SJSA1 (cell line): ENCODE measurements around the gene TAF5L. TPM values are rescaled to one million over a fixed set of nuclear protein-coding genes. Genes with fewer than 3 reads are reported as not detected.

Experiments used
- DNase-seq, 2 experiments: peaks; one replicate each; pipeline ENCODE4 v3.0.0-alpha.2; 2015 to 2020; ENCODE audit warnings: low spot score in 2 of 2, low read depth in 1 of 2
- H3K27ac ChIP-seq: fragments of 250-450 bp; sonication (Bioruptor Pico); 2 replicates; pipeline ENCODE4 v1.5.1; 2020; ENCODE audit warnings: mild to moderate bottlenecking, moderate library complexity
- H3K27me3 ChIP-seq: fragments of 250-450 bp; sonication (Bioruptor Pico); replicated peaks from 2 replicates; pipeline ENCODE4 v1.5.1; 2020; ENCODE audit warnings: mild to moderate bottlenecking, moderate library complexity
- H3K36me3 ChIP-seq: fragments of 250-450 bp; sonication (Bioruptor Pico); 2 replicates; pipeline ENCODE4 v1.5.1; 2020; ENCODE audit warnings: mild to moderate bottlenecking
- H3K4me1 ChIP-seq: fragments of 250-450 bp; sonication (Bioruptor Pico); replicated peaks from 2 replicates; pipeline ENCODE4 v1.6.1; 2021; ENCODE audit warnings: mild to moderate bottlenecking
- H3K4me3 ChIP-seq: fragments of 250-450 bp; sonication (Bioruptor Pico); 2 replicates; pipeline ENCODE4 v1.5.1; 2020; ENCODE audit warnings: mild to moderate bottlenecking
- H3K9me3 ChIP-seq: fragments of 250-450 bp; sonication (Bioruptor Pico); replicated peaks from 2 replicates; pipeline ENCODE4 v1.5.1; 2020; ENCODE audit warnings: mild to moderate bottlenecking
- total RNA-seq: library from RNA; depleted of rRNA; stranded (reverse); fragments of >200 nt; shearing (Covaris generic); gene quantifications from 2 replicates; pipeline ENCODE4 v1.2.3, GENCODE V29; 2014

The TAF5L gene
- total RNA-seq, 1 experiment from 2014 or later, result 25.5 TPM

DNA sequence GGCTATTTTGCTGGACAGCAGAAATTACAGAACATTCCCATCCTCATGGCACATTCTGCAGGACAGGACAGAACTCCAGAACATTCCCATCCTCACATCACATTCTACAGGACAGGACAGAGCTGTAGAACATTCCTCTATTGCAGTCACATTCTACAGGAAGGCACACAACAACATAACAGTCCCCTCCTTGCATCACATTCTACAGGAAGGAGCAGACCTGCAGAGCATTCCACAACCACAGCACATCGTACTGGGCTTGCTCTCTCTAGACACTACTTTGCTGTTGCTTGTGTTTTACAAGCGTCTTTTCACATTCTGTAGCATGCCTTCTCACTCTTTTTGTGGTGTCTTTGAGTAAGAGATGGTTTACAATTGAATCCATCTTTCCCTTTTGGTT lies 40.6 kb downstream of the TAF5L start:
- H3K4me3 ChIP-seq, result no peak overlapping the region
- no peaks in the 10 kb centered on the region for H3K36me3 ChIP-seq

DNA sequence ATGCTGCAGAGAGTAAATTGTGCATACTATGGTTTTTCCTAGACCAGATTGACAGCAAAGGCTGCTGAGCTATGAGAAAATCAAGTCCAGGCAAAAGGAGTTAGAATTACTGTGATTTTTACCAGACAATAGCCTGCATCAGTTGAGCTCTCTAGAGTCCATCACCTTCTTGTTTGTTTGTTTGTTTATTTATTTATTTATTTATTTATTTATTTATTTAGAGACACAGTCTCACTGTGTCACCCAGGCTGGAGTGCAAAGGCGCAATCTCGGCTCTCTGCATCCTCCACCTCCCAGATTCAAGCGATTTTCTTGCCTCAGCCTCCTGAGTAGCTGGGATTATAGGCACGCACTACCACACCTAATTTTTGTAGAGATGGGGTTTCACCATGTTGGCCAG lies 43.2 kb downstream of the TAF5L start:
- no peaks in the 10 kb centered on the region for H3K4me1 ChIP-seq
- H3K9me3 ChIP-seq, result no peaks in the 10 kb centered on the region
- H3K27ac ChIP-seq, result no peak overlapping the region
- no peak for DNase-seq
- no peaks in the 10 kb centered on the region for H3K36me3 ChIP-seq
- H3K4me3 ChIP-seq, result no peak overlapping the region
- no peaks in the 10 kb centered on the region for H3K27me3 ChIP-seq

More for the DNA sequence above, 40.6 kb downstream of the TAF5L start:
- Histone ChIP-seq H3K9me3 (no peaks in the 10 kb centered on the region), H3K27ac (no peak overlapping the region), H3K27me3 (no peaks in the 10 kb centered on the region), H3K4me1 (no peaks in the 10 kb centered on the region)
- DNase-seq, result no peak

DNA sequence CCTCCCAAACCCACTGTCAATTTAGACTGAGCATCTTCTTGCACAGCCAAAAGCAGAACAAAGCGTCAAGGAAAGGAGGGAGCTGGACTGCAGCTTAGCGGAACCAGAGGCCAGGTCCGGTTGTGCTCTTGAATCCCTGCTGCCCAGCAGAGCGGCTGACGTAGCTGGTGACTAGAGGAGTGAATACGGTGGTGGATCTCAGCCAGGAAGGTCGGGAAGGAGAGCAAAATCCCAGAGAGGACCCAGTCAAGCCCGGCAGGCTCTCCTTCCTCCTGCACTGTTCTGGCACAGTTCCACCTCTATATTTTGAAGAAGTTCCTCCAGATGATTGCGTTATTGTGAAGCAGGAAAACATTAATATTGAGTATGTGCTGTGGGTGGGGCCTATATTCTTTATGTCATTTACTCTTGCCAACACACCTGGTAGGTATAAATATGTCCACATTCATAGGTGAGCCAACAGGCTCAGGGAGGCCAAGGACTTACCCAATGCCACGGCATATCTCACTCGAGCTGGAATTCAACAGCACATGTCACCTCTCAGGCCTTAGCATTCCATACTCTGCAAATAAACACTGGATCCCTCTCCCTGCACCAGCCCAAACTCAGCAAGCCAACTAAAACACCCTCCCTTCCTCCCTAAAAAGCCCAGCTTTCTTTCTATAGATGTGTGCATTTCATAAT lies 43.8 kb downstream of the TAF5L start:
- DNase-seq, result no peak
- H3K9me3 ChIP-seq, result no peaks in the 10 kb centered on the region
- no peak overlapping the region for H3K27ac ChIP-seq
- no peak overlapping the region for H3K4me3 ChIP-seq
- no peaks in the 10 kb centered on the region for H3K4me1 ChIP-seq
- H3K27me3 ChIP-seq, result no peaks in the 10 kb centered on the region
- no peaks in the 10 kb centered on the region for H3K36me3 ChIP-seq

DNA sequence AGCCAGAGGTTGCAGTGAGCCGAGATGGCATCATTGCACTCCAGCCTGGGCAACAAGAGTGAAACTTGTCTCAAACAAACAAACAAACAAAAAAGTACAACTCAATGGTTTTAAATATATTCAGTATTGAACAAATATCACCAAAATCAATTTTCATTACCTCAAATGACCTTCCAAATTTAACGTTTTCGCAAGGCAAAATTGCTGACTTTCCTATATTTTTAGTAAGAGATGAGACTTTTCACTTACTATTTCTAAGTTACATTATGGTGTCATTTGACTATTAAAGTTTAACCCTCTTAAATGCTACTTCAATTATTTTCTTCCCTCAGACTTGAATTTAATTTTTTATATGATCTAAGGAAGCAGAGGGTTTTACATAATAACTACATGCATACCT lies 44.4 kb downstream of the TAF5L start:
- Histone ChIP-seq H3K27ac (no peak overlapping the region), H3K4me3 (no peak overlapping the region), H3K9me3 (no peaks in the 10 kb centered on the region), H3K27me3 (no peaks in the 10 kb centered on the region), H3K4me1 (no peaks in the 10 kb centered on the region), H3K36me3 (no peaks in the 10 kb centered on the region)
- DNase-seq, result no peak

DNA sequence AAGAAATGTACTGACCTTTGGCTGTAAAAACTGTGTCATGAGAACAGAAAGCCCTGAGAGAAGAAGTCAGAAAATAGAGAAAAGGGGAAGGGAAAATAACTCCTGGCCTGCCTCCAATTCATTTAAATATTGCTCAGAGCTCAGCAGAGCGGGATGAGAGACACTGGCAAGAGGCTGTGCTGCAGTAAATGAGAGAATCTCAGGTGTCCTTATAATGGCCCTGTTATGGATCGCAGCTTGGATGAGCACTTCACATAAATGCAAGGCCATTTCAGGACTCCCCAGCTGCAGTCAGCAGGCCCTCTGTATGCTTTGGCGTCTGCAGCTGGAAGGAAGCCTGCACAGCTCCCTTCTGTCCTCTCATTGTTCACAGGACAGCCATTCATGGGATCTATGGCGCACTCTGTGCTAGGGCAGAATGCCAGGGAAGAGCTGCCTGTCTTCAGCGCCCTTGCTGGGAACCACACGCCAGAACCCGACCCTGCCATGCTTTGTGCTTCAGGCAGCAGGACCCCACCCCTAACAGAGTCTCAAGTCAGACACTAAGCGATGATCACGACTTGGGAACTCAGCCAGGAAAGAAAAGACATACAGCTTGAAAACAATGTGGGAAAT lies 46.8 kb downstream of the TAF5L start:
- peak in 1 of 2 experiments; percentile 15 for DNase-seq
- no peaks in the 10 kb centered on the region for H3K9me3 ChIP-seq
- H3K27me3 ChIP-seq, result no peaks in the 10 kb centered on the region
- H3K36me3 ChIP-seq, result no peaks in the 10 kb centered on the region
- no peak overlapping the region for H3K27ac ChIP-seq
- H3K4me1 ChIP-seq, result no peaks in the 10 kb centered on the region
- no peak overlapping the region for H3K4me3 ChIP-seq

DNA sequence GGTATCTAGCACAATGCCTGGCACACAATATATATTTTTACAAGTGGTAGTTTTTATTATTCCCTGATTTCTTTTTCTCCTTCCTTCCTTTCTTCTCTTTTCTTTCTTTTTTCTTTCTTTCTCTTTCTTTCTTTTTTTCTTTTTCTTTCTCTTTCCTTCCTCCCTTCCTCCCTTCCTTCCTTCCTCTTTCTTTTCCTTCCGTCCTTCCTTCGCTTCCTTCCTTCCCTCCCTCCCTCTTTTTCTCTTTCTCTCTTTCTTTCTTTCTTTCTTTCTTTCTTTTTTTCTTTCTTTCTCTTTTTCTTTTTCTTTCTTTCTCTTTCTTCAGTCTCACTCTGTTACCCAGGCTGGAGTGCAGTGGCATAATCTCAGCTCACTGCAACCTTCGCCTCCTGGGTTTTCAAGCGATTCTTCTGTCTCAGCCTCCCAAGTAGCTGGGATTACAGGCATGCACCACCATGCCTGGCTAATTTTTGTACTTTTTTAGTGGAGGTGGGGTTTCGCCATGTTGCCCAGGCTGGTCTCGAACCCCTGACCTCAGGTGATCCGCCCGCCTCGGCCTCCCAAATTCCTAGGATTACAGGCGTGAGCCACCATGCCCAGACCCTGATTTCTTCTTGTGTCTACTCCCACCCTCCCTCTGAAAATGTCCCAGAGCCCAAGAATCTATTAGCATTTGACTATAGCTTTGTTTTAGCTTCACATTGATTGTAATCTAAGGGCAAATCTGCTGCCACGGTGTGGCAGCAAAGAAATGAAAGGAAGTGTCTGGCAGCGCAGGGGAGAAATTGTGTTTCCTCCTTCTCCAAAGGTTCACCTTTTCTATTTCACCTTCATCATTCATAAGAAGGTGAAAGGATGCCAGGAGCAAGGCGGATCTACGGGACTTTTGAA lies 47.5 kb downstream of the TAF5L start:
- H3K9me3 ChIP-seq, result no peaks in the 10 kb centered on the region
- H3K27me3 ChIP-seq, result no peaks in the 10 kb centered on the region
- H3K4me1 ChIP-seq, result no peaks in the 10 kb centered on the region
- no peaks in the 10 kb centered on the region for H3K36me3 ChIP-seq
- no peak overlapping the region for H3K27ac ChIP-seq
- H3K4me3 ChIP-seq, result no peak overlapping the region
- no peak for DNase-seq

DNA sequence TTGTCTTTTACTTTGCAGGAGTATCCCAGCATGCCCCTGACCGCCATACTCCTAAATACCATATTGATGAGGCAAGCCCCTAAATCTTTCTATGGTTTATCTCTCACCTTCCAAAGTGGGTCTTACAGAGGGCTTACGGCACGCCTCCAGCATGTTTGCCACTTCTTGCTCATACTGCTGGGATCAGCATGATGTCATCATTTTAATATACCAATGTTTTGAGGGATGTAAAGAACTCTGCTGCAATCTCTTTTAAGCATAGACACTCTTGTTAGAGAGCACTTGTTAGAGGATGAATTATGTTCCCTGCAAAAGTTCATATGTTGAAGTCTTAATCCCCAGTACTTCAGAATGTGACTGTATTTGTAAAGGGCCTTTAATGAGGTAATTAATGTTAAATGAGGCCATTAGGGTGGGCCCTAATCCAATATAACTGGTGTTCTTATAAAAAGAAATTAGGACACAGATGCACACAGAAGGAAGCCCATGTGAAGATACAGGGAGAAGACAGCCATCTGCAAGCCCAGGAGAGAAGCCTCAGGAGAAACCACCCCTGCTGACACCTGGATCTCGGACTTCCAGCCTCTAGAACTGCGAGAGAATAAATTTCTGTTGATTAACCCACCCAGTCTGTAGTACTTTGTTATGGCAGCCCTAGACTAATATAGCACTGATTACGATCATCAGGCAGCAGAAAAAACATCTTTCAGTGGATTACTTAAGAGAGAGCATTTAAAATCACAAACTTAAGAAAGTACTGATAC lies 51.1 kb downstream of the TAF5L start:
- H3K9me3 ChIP-seq, result no peaks in the 10 kb centered on the region
- H3K27me3 ChIP-seq, result no peaks in the 10 kb centered on the region
- H3K4me3 ChIP-seq, result no peak overlapping the region
- DNase-seq, result no peak
- H3K36me3 ChIP-seq, result no peaks in the 10 kb centered on the region
- H3K4me1 ChIP-seq, result no peaks in the 10 kb centered on the region
- no peak overlapping the region for H3K27ac ChIP-seq

DNA sequence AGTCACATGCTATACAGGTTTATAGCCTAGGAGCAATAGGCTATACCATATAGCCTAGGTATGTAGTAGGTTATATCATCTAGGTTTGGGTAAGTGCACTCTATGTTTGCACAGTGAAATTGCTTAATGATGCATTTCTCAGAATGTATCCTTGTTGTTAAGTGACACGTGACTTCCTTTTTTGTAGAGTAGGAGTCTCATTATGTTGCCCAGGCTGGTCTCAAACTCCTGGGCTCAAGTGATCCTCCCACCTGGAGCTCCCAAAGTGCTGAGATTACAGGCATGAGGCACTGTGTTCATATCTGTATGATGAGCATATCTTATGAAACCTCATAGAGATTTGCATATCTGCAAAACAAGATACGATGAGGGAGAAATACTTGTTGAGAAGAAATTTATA lies 53.6 kb downstream of the TAF5L start:
- no peaks in the 10 kb centered on the region for H3K36me3 ChIP-seq
- H3K4me3 ChIP-seq, result no peak overlapping the region
- no peak overlapping the region for H3K27ac ChIP-seq
- DNase-seq, result no peak
- no peaks in the 10 kb centered on the region for H3K4me1 ChIP-seq
- no peaks in the 10 kb centered on the region for H3K27me3 ChIP-seq
- no peaks in the 10 kb centered on the region for H3K9me3 ChIP-seq

DNA sequence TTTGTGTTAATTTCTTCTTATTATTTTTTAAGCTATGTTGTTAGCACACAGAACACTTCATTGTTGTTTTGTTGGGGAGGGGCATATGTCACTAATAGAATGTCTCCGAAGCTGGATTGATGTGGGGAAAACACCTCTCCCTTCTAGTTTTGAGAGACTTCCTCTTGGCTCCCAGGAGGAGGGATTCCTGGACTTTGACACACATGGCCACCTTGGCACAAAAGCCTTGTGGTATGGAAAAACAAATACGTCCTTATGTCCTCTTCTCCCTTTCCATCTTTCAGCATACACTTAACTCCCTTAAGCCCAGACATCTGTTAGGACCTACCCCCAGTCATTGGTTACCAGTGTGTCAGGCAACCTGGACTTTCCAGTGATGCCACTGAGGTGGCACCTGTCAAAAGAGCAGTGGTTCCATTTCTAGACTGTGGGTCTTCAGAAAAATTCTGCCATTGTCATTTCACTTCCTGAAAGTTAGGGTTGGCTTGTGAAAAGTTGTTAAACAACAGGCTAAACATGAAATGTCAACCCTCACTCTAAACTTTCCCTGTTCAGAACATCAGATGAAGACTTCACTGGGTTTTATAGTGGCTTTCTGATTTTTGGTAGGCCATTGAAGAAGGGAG lies 54.9 kb downstream of the TAF5L start:
- no peak for DNase-seq

DNA sequence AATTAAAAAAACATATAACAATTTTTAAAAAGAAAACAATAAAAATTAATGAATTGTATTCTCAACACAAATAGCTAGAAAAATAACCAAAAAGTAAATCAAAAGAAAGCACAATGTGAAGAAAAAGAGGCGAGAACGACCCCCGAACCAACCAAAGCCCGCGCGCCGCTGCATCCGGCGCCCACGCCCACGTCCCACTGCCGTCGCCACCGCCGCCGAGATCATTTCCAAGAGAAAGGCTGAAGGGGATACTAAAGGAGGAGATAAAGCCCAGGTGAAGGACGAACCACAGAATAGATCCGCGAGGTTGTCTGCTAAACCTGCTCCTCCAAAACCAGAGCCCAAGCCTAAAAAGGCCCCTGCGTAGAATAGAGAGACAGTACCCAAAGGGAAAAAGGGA lies 55.6 kb downstream of the TAF5L start:
- Histone ChIP-seq H3K27me3 (no peaks in the 10 kb centered on the region), H3K4me1 (no peaks in the 10 kb centered on the region)
- DNase-seq, result no peak

More for the DNA sequence above, 54.9 kb downstream of the TAF5L start:
- Histone ChIP-seq H3K4me3 (no peak overlapping the region), H3K4me1 (no peaks in the 10 kb centered on the region), H3K27me3 (no peaks in the 10 kb centered on the region), H3K27ac (no peak overlapping the region), H3K9me3 (no peaks in the 10 kb centered on the region), H3K36me3 (no peaks in the 10 kb centered on the region)

DNA sequence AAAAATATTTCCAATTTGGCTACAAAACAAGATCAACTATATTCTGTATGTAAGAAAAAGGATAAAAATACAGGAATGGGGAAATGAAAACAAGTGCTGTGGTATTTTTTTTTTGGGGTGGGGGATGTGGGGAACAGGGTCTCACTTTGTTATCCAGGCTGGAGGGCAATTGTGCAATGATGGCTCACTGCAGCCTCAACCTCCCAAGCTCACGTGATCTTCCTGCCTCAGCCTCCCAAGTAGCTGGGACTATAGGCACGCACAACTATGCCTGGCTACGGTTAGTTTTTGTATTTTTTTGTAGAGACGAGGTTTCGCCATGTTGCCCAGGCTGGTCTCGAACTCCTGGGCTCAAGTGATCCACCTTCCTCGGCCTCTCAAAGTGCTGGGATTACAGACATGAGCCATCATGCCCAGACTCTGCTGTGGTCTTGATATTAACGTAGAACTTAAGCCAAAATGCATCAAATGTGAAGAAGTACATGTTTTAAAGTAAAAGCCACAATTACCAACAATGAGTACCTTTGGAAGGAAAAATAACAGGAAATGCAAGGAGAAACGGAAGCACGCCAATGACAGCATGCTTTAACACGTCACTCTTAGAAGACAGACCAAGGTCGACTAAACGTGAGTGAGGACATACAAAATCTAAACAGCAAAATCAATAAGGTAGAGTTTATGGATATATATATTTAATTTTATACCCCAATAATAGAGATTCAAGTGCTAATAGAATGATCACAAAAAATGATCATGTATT lies 58.6 kb downstream of the TAF5L start:
- H3K9me3 ChIP-seq, result no peaks in the 10 kb centered on the region
- no peak overlapping the region for H3K27ac ChIP-seq
- H3K4me1 ChIP-seq, result 0 out of 2 replicates have a peak, but pooled peaks cover 4% of the 10 kb centered on the region
- no peak for DNase-seq
- no peaks in the 10 kb centered on the region for H3K36me3 ChIP-seq
- H3K27me3 ChIP-seq, result no peaks in the 10 kb centered on the region
- no peak overlapping the region for H3K4me3 ChIP-seq

More for the DNA sequence above, 55.6 kb downstream of the TAF5L start:
- Histone ChIP-seq H3K4me3 (no peak overlapping the region), H3K9me3 (no peaks in the 10 kb centered on the region), H3K36me3 (no peaks in the 10 kb centered on the region), H3K27ac (no peak overlapping the region)

DNA sequence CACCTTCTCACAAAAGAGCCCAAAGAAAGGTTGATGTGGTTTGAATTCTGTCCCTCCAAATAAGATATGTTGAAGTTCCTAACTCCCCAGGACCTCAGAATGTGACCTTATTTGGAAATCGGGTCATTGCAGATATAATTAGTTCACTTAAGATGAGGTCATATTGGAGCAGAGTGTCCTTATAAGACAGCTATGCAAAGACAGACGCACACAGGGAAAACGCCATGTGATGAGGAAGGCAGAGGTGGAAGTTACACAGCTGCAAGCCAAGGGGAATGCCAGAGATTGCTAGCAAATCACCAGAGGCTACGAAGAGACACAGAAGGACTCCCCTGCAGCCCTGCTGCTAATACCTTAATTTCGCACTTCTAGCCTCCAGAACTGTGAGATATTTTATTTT lies 62.2 kb downstream of the TAF5L start:
- H3K27me3 ChIP-seq, result no peaks in the 10 kb centered on the region
- no peaks in the 10 kb centered on the region; the same call in 1 of the 2 replicates for H3K36me3 ChIP-seq
- H3K27ac ChIP-seq, result no peak overlapping the region
- peaks cover 8% of the 10 kb centered on the region for H3K4me1 ChIP-seq
- DNase-seq, result no peak
- H3K4me3 ChIP-seq, result no peak overlapping the region
- no peaks in the 10 kb centered on the region for H3K9me3 ChIP-seq
